Hematopoietic multipotent progenitor cell treated with erythropoietin and hydrocortisone succinate and interleukin-3 and kit ligand, for 6 days (in vitro differentiated cells): Measurements from ENCODE around the gene RGCC.

Source experiments
- DNase-seq: peaks from one replicate; pipeline ENCODE4 v3.0.0-alpha.2; 2015

Gene RGCC

DNA sequence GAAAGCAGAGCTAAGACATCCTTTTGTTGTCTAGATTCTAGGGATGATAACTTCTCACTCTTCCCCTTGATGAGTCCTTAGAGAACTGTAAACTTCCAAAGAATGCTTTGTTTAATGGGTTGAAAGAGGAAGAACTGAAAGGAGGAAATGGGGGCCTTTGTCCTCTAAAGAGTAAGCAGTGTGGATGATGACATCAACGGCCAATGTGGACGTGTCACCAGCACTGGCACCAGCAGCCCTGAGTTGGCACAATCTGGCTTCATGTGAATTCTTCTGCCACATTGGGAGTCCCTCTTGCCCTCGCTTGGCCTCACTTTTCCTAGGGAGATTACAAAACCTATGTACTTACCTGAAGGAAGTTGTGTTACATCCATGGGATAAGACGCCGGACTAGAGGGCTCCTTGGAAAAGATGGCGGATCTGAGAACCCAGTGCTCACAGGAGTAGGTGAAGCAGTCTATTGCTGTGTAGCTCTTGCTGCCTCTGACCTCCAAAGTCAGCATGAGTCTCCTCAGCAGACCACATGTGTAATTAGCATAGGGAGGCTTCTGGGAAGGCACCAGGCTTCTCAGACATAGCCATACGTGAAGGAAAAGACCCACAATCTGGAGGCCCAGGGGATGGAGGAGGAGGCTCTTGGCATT is 62.8 kb downstream of the RGCC start:
- peak; percentile 10 for DNase-seq
